GM19395 (cell line): Measurements from ENCODE around the gene BBC3.
"Not testable (repeated sequence)": the region's sequence is repeated elsewhere in the genome, so short reads cannot be mapped to it uniquely, and the experiment has no call there.

Experiments used
- ATAC-seq: cut with Tn5 transposase; IDR thresholded peaks from one replicate; pipeline ENCODE4 v1.9.1; 2021; ENCODE audit warnings: mild to moderate bottlenecking, moderate library complexity; ENCODE audit not compliant: unreplicated experiment

Gene BBC3, protein sequence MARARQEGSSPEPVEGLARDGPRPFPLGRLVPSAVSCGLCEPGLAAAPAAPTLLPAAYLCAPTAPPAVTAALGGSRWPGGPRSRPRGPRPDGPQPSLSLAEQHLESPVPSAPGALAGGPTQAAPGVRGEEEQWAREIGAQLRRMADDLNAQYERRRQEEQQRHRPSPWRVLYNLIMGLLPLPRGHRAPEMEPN

DNA sequence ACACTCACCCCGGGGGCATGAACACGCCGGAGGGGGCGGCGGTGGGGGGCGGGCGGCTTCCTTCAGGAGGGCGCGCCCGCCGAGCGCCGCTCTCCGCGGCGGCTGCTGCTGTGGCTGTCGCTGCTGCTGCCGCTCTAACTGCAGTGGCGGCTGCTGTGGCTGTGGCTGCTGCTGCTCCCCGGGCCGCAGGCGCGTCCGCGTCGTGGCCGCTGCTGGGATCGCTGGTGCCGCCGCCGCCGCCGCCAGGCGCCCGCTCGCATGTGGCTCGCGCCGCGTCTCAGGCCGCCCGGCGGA, at the start of gene BBC3:
BBC3 (minus strand) TSS at position 279 of the 294 bp plus-strand sequence. CDS start 2,768 bp downstream, outside the sequence.
- no peak for ATAC-seq

DNA sequence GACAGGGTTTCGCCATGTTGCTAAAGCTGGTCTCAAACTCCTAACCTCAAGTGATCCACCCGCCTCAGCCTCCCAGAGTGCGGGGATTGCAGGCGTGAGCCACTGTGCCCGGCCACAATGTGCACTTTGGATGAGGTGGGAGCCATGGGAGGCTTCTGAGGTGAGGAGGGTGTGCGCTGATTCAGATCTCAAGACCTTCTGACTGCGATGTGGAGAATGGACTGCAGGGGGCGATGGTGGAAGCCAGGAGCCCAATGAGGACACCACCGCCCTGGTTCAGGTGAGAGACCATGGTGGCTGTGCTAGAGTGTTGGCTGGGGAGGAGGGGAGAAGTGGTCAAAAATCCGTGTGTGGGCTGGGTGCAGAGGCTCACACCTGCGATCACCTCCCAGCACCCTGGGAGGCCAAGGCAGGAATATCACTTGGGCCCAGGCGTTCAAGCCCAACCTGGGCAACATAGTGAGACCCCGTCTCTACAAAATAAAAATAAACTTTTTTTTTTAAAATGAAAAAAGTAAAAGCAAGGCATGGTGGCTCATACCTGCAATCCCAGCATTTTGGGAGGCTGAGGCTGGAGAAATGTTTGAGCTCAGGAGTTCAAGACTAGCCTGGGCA, 49.3 kb upstream of the BBC3 start:
- ATAC-seq, result no peak

DNA sequence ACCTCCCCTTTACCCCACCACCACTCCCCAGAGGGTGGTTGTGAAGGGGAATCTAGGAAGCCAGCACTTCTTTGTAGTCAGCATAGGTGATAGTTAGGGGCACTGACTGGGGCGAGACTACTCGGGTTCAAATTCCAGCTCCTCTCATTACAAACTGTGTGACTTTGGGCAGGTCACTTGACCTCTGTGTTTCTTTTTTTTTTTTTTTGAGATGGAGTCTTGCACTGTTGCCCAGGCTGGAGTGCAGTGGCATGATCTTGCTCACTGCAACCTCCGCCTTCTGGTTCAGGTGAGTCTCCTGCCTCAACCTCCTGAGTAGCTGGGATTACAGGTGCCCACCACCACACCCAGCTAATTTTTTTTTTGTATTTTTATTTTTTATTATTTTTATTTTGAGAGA, 45.5 kb upstream of the BBC3 start:
- not testable (repeated sequence) for ATAC-seq

DNA sequence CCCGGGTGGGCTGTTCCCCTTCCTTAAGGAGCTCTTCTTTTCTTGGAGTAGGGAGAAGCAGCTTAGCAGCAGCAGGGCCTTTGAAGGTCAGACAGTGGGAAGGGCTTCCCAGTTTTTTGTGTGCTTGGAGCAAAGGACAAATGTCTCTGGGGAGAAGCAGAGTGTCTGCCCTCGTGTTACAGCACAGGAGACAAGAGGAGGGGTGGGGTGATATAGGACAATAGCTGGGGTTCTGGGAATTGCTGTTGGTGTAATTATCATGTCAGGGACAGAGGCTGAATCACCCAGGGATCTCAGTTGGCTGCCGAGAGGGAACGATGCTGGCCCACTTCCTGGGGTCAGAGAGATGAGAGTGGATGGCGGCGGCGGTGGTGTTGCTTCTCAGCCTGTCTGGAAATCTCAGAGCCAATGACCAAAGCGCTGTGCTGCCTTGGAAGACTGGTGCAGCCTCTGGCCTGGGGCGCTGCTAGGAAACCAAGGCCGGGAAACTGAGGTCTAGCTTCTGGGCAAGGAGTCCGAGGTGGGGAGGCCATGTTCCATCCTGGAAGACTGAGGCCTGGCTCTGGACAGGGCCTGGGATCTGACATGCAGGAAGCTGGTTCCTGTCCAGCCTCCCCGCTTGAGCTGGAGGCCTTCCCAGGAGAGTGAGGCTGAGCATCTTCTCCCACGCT, 44.9 kb upstream of the BBC3 start:
- ATAC-seq, result no peak

DNA sequence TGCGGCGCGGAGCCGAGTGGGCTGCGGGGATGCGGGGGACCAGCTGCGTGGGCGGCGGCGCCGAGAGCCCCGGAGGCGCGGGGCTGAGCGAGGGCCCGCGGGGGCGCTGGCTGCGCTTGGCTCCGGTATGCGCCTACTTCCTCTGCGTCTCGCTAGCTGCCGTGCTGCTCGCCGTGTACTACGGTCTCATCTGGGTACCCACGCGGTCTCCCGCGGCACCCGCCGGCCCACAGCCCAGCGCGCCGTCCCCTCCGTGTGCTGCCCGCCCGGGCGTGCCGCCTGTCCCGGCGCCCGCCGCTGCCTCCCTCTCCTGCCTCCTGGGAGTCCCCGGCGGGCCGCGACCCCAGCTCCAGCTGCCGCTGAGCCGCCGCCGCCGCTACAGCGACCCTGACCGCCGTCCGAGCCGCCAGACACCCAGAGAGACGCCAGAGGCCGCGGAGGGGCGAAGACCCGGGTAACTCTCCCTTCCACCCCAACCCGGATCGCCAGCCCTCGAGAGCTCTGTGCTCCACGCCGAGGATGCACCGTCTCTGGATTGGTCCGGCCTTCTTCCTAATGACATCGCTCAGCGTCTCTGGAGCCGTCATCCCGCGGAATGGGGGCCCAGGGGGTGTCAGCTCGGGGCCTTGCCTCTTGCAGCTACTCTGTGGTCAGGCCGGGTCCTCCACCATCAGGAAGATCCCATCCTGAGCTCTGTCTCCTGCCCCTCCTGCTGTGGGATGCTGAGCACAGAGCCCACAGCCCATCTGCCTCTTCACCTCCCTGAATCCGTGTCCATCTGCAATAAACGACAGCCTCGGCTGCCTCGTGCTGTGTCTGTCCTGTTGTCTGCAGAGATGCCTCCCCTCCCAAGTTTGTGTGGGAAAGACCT, 44.1 kb upstream of the BBC3 start:
- no peak for ATAC-seq

DNA sequence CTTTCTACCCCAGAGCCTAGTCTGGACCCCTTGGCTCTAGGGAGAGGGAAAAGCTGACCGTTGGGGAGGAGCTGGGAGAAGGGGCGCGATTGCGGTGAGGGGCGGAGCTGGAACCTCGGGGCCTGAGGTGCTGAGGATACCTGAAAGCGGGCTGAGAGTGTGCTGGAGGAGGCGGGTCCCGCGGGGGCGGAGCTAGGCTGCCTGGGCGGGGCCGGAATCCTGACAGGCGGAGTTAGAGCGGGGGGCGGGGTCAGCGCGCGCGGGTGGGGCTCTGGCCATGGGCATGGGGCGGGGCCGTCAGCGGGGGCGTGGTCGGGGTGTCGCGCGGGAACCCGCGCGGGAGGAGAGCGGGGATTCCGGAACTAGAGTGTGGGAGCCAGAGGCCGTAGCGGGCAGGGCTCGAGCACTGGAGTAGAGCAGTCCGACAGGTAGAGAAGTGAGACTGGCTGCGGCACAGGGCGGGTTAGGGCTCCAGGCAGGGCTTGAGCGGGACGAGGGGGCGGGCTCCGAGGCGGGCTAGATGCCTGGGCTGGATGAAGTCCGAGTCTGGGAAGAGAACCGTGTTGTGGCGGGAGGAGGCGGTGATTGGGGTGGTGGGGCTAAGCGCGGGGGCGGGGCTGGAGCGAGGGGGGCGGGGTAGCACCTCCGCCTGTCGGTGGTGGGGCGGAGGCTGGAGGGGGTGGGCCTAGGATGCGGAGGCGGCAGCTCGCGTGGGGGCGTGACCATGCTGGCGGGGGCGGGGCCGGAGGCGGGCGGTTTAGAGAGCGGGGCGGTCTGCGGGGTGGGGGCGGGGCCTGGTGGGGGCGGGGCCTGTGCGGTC, 43.3 kb upstream of the BBC3 start, which contains the start of gene INAFM1:
INAFM1 (plus strand) TSS at position 815 of the 820 bp plus-strand sequence. CDS start 35 bp downstream, outside the sequence.
- ATAC-seq, result peak; percentile 62

DNA sequence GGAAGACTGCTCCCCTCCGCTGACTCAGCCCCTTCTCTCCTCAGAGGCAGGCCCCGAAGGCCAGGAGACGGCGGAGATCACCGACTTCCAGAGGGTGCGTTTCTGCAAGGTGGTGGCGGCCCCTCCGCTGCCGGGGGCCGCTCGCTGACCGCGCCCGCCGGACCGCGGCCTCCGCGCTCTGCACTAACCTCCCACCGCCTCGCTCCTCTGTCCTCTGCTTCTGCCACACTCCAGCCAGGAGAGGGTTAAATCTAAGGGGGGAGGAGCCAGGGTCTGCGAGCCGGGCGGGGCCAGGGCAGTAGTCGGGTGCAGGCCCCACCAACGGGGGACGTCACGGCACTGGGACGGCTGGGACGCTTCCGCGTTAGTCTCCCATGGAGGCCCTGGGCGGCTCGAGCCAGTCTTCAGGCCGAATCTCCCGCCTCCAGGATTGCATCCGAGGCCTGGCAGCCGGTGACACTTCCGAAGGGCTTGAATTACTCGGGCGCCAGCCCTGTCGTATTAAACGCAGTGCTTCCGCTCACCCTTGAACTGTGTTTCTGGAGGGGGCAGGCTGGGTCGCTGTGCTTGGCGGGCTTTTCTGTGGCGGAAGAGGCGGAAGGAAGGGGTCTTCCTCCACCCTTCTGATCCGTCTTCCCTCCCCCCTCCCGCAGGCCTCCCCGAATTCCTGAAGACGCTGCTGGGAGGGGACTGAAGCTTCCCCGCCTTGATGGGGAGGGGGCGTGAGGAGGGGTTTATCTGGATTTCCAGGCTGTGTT, 42.5 kb upstream of the BBC3 start:
- ATAC-seq, result peak; percentile 67

DNA sequence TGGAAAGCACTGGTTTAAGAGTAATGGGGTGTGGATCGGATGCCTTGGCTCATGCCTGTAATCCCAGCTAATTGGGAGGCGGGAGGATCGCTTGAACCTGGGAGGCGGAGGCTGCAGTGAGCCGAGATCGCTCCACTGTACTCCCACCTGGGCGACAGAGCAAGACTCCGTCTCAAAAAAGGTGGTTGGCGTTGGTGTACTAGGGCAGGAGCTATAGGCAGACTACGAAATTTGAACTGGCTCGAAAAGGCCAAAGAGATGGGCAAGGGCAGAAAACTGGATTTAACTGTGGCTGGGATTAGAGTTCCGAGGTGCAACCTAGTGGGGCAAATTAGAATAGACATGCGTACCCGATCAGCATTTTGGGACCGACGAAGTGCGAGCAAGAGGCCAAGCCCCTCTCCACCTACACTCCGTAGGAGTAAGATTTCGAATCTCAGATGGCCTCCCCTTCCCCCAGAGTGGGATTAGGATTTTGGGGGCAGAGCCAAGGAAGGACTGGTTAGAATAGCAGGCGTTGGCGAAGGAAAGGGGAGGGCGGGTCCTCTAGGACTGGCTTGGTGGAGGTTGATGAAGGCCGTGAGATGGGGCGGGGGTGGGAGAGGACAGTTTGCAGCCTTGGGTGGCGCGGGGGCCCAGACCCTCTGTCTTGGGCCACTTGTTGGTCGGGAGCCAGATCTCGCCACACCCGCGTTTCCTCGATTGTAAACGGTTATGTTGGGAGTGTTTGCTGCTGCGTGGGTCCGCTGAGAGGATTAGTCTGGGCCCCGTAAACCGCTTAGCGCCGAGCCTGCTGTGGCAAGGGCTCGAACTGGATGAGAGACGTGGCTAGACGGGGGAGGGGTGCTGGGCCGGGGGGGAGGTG, 41.7 kb upstream of the BBC3 start:
- no peak for ATAC-seq

DNA sequence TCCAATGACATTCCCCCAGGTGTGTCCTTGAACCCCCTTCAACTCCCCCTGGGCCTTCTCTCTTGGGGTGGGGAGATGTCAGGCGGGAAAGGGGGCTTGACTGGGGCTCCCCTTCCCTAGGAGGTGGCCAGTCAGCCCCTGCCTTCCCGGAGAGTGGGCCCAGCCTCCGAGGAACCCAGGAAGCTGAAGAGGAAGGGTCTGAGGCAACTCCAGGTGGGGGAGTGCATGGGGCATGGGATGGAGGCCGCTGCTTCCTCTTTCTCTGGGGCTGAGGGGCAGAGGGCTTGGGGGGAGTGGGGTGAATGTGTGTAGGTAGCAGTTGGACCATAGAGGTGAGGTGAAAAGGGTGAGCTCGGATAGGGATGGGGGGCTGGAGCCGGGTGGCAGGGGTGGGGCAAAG, 41.0 kb upstream of the BBC3 start:
- ATAC-seq, result no peak

DNA sequence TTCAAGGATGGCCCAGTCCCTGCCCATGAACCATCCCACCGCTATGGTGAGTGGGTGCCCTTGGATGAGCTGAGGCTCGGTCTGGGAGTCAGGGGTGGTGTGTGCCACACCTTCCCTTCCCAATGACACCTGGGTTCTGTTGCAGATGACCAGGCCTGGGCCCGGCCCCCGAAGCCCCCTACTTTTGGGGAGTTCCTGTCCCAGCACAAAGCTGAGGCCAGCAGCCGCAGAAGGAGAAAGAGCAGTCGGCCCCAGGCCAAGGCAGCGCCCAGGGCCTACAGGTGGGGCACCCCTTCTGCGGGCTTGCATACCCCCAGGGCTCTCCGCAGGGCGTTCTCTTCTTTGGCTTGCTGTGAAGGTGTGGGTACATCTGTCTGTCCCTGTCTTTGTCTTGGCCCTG, 39.4 kb upstream of the BBC3 start:
- no peak for ATAC-seq

DNA sequence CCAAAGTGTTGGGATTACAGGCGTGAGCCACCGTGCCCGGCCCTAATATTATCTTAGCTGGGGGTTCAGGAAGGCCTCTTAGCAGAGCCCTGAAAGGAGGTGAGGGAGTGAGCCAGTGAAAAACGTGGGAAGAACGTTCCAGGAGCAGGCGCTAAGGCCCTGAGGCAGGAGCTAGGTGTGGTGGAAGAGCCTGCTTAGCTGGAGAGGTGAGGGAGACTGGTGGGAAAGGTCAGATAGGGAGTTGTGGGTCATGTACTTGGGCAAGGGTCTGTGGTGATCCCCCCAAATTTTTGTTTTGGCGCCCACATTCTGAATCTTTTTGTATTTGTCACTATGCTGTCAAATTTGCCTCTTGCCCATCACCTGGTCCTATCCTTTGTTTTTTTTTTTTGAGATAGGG, 38.6 kb upstream of the BBC3 start:
- ATAC-seq, result no peak

DNA sequence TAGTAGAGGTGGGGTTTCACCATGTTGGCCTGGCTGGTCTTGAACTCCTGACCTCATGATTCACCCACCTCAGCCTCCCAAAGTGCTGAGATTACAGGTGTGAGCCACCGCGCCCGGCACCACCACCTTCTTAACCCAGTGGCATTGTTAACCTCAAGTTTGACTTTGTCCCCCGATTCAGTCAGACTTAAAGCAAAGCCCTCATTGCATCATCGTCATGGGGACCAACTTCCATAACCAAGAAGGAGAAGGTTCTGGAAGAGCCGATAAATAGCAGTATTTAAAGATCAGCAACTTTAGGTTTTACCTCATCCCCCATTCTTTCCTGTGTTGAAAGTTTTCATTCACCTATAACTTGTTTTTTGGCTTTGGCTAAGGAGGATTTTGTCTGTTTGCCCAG, 37.0 kb upstream of the BBC3 start:
- no peak for ATAC-seq

DNA sequence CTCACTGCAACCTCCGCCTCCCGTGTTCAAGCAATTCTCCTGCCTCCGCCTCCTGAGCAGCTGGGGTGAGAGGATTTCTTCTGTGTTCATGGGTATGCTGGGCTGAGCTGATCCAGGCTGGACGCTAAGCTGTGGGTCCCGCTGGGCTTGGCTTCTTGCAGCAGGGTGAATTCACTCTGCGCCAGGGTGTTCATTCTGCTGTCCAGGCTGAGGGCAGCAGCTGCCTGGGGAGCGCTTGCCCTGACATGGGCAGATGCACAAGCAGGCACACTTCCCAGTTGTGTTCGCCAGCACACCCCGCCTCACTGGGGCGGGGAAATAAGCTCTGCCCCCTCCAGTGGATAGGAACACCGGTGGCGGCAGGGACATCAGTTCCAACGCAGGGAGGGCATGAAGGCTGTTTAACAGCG, 36.4 kb upstream of the BBC3 start:
- ATAC-seq, result no peak

DNA sequence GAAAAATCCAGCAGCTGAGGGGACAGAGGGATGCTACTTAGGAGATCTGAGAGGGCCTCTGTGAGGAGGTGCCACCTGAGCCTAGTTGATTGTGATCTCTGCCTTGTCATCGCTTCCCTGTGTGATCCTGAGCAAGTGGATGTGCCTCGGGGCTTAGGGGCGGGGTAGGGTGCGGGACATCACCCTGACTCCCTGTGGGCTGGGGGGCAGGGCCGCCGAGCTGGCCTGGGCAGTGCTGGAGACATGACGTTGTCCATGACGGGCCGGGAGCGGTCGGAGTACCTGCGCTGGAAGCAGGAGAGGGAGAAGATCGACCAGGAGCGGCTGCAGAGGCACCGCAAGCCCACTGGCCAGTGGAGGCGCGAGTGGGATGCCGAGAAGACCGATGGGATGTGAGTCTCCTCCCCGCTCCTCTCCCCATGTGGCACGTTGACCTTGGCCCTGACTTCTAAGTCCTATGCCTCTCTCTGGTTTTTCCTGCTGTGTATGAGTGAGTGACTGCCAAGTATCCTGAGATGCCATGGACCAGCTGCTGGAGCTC, 35.5 kb upstream of the BBC3 start:
- no peak for ATAC-seq

DNA sequence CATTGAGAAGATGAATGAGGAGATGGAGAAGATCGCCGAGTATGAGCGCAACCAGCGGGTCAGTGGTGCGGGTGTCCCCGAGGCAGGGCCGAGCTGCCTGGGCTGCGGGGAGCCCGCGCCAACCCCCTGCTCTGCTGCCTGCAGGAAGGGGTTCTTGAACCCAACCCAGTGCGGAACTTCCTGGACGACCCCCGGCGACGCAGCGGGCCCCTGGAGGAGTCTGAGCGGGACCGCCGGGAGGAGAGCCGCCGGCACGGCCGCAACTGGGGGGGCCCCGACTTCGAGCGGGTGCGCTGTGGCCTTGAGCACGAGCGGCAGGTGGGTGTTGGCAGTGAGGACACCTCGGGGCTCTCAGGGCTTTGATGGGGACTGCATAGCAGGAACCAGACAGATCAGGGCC, 33.6 kb upstream of the BBC3 start:
- no peak for ATAC-seq

DNA sequence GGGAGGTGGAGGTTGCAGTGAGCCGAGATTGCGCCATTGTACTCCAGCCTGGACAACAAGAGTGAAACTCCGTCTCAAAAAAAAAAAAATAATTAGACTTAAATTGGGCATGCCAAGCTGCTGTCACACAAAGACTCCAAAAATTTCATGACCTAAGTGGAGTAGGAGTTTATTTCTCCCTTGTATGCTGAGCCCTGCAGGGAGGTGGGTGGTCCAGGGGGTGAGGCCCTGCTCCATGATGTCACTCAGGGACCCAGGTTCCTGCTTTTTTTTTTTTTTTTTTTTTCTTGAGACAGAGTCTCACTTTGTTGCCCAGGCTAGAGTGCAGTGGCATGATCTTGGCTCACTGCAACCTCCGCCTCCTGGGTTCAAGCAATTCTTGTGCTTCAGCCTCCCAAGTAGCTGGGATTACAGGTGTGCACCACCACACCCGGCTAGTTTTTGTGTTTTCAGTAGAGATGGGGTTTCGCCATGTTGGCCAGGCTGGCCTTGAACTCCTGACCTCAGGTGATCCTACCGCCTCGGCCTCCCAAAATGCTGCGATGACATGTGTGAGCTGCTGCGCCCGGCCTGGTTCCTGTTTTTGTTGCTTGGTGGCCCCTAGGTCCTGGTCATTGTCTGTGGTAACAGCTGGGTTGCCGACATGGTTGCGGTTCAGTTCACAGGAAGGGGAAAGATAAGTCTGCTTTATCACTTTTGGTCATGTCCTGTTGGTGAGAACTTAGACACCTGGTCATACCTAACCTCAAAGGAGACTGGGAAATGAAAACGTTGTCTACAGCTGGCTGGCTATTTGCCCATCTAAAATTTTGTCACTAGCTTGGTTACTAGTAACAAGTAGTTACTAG, 31.2 kb upstream of the BBC3 start:
- peak; percentile 65 for ATAC-seq

DNA sequence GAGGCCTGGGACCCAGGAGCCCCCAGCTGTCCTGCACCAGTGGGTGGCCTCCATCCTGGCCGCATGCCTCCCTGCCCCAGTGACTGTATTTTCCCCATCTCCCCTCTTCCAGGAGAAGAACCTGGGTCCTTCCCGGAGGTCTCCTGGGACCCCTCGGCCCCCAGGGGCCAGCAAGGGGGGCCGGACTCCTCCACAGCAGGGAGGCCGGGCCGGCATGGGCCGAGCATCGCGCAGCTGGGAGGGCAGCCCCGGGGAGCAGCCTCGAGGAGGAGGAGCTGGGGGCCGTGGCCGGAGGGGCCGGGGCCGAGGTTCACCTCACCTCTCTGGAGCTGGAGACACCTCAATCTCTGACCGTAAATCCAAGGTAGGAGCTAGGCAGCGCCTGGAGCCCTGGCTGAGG, 29.5 kb upstream of the BBC3 start:
- no peak for ATAC-seq
